ENCODE measurements around the gene FAM90A1.
"Not testable (repeated sequence)": the region's sequence is repeated elsewhere in the genome, so short reads cannot be mapped to it uniquely, and the experiment has no call there.

GRCh38 chr12:8243682-8244161 lies 16.3 kb upstream of the FAM90A1 start:
- TF ChIP-seq, protein P1, sequence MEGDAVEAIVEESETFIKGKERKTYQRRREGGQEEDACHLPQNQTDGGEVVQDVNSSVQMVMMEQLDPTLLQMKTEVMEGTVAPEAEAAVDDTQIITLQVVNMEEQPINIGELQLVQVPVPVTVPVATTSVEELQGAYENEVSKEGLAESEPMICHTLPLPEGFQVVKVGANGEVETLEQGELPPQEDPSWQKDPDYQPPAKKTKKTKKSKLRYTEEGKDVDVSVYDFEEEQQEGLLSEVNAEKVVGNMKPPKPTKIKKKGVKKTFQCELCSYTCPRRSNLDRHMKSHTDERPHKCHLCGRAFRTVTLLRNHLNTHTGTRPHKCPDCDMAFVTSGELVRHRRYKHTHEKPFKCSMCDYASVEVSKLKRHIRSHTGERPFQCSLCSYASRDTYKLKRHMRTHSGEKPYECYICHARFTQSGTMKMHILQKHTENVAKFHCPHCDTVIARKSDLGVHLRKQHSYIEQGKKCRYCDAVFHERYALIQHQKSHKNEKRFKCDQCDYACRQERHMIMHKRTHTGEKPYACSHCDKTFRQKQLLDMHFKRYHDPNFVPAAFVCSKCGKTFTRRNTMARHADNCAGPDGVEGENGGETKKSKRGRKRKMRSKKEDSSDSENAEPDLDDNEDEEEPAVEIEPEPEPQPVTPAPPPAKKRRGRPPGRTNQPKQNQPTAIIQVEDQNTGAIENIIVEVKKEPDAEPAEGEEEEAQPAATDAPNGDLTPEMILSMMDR (IDR thresholded peaks at IDR 0.05; ENCODE audit: low read depth, low read length), result not testable (repeated sequence)
- not testable (repeated sequence) for TF ChIP-seq EZH2phosphoT487 (IDR thresholded peaks at IDR 0.05; ENCODE audit: low read depth)

All from OCI-LY3 (cell line).